ENCODE measurements around the gene CTNNA1.
"Not testable (repeated sequence)": the region's sequence is repeated elsewhere in the genome, so short reads cannot be mapped to it uniquely, and the experiment has no call there.

Gene CTNNA1

GRCh38 chr5:138911441-138911840 is 158.2 kb downstream of the CTNNA1 start:
- no peak for TF ChIP-seq CTCF (IDR thresholded peaks at IDR 0.05)
- intact Hi-C loops (cut with DNase I; ENCODE audit: low total_unique reads): no loop called here
- Histone ChIP-seq H3K9me3 (no peaks in the 10 kb centered on the region), H3K27me3 (no peaks in the 10 kb centered on the region), H3K36me3 (peaks cover 8 to 37% (median 29%) of the 10 kb centered on the region in 3 donors), H3K27ac (peak overlapping the region in 1 of 2 donors; percentile 11), H3K4me3 (no peak overlapping the region), H3K4me1 (peaks cover 0 to 31% (median 13%) of the 10 kb centered on the region in 4 donors)
- no peak for DNase-seq

DNA sequence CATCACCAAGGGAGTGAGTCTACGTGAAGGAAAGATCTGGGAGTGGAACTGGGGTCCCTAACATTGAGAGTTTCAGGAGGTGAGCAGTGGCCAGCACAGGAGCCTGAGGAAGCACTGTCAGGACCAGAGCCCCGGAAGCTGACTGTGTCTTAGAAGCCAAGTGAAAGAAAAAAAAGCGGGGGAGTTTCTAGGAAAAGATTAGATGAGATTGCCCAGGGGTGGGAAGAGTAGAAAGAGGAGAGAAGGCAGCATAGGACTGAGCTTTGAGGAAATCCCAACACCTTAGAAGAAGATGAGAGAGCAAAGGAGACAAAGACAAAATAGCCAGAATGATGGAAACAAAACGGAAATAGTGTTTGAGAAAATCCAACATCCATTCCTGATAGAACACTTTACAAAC is 158.9 kb downstream of the CTNNA1 start:
- H3K9me3 ChIP-seq: no peaks in the 10 kb centered on the region
- peaks cover 0 to 31% (median 13%) of the 10 kb centered on the region in 4 donors for H3K4me1 ChIP-seq
- no peak for DNase-seq
- TF ChIP-seq CTCF (IDR thresholded peaks at IDR 0.05): no peak
- no peak overlapping the region for H3K4me3 ChIP-seq
- H3K27ac ChIP-seq: no peak overlapping the region
- H3K27me3 ChIP-seq: no peaks in the 10 kb centered on the region
- H3K36me3 ChIP-seq: peaks cover 8 to 31% (median 24%) of the 10 kb centered on the region in 3 donors
- intact Hi-C loops (cut with DNase I; ENCODE audit: low total_unique reads): no loop called here

DNA sequence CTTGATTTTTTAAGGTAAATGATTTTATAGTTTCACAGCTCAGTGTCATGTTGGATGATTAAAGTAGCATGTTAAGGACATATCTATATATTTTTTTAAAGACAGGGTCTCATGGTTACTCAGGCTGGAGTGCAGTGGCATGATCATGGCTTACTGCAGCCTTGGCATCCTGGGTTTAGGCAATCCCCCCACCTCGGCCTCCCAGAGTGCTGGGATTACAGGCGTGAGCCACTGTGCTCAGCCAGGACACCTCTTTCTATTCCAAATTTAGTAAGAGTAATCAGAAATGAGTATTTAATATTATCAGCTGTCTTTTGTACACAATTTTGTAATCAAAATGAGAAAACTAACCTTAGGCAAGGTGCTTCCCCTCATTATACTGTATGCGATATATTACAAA is 160.5 kb downstream of the CTNNA1 start:
- DNase-seq: no peak
- H3K27me3 ChIP-seq: no peaks in the 10 kb centered on the region
- intact Hi-C loops (cut with DNase I; ENCODE audit: low total_unique reads): no loop called here
- no peak for TF ChIP-seq CTCF (IDR thresholded peaks at IDR 0.05)
- H3K9me3 ChIP-seq: no peaks in the 10 kb centered on the region
- H3K36me3 ChIP-seq: peaks cover 8 to 25% (median 17%) of the 10 kb centered on the region in 3 donors
- no peak overlapping the region for H3K4me3 ChIP-seq
- H3K27ac ChIP-seq: no peak overlapping the region
- H3K4me1 ChIP-seq: peaks cover 0 to 26% (median 12%) of the 10 kb centered on the region in 4 donors

DNA sequence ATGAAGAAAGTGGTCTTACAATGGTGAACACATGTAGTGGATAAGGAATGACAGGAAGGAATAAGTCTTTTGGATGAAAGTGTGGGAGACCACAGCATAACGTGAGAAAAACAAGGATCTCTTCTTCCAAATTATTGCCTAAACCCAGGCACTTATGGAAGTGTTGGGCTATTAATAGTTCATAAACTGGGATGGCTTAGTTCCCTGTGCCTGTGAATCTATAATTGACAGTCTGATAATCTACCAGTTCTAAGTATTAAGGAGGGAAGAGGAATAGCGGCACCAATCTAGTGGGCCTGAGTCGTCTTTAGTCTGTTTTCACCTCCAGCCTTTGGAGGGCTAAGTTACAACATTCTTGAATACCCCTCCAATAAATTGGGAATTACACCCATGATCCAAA is 161.1 kb downstream of the CTNNA1 start:
- Histone ChIP-seq H3K27me3 (no peaks in the 10 kb centered on the region), H3K4me3 (no peak overlapping the region), H3K27ac (no peak overlapping the region), H3K36me3 (peaks cover 8 to 26% (median 16%) of the 10 kb centered on the region in 3 donors), H3K9me3 (no peaks in the 10 kb centered on the region), H3K4me1 (peaks cover 0 to 26% (median 17%) of the 10 kb centered on the region in 4 donors)
- DNase-seq: no peak
- intact Hi-C loops (cut with DNase I; ENCODE audit: low total_unique reads): no loop called here
- no peak for TF ChIP-seq CTCF (IDR thresholded peaks at IDR 0.05)

DNA sequence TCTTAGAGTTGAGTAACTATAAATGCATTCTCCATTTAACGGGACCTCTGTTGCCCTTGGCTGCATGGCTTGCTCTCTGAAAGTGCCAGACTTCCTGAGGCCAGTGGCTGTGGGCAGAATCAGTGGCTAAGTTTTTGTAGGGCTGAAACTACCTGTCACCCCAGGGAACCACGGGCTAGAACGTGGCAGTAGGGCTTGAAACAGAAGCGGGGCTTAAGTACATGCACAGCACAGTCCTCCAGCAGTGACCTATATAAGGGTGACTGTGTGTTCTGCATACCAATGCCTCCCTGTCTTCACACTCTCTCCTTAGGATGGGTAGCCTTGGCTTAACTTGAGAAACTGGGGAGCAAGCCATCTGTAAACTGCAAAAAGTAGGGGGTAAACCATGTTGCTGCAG is 165.5 kb downstream of the CTNNA1 start:
- DNase-seq: no peak
- Histone ChIP-seq H3K9me3 (no peaks in the 10 kb centered on the region), H3K27ac (no peak overlapping the region), H3K36me3 (peaks cover 8 to 27% (median 18%) of the 10 kb centered on the region in 3 donors), H3K4me1 (peaks cover 0 to 43% (median 11%) of the 10 kb centered on the region in 4 donors), H3K27me3 (no peaks in the 10 kb centered on the region), H3K4me3 (no peak overlapping the region)
- intact Hi-C loops (cut with DNase I; ENCODE audit: low total_unique reads): no loop called here
- no peak for TF ChIP-seq CTCF (IDR thresholded peaks at IDR 0.05)

- no peak for TF ChIP-seq CTCF (IDR thresholded peaks at IDR 0.05)
- H3K4me3 ChIP-seq: no peak overlapping the region
- intact Hi-C loops (cut with DNase I; ENCODE audit: low total_unique reads): no loop called here
- DNase-seq: no peak
- H3K27me3 ChIP-seq: no peaks in the 10 kb centered on the region
- H3K4me1 ChIP-seq: peaks cover 0 to 46% (median 11%) of the 10 kb centered on the region in 4 donors
- no peak overlapping the region for H3K27ac ChIP-seq
- H3K36me3 ChIP-seq: peaks cover 14 to 40% (median 21%) of the 10 kb centered on the region in 3 donors
- no peaks in the 10 kb centered on the region for H3K9me3 ChIP-seq
Observed at GRCh38 chr5:138920181-138920580, 167.0 kb downstream of the CTNNA1 start.

DNA sequence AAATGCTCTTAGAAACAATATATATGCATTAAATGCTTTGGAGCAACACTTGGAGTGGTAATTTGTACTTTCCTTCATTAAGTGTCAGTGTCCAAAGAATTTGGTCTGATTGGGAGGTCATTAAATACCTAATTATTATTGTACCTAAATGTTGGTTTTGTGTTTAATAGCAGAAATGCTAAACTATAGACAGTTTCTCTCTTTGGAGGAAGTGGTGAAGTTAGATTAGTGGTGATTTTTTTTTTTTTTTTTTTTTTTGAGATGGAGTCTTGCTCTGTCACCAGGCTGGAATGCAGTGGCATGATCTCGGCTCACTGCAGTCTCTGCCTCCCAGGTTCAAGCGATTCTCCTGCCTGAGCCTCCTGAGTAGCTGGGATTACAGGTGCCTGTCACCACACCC is 168.1 kb downstream of the CTNNA1 start:
- intact Hi-C loops (cut with DNase I; ENCODE audit: low total_unique reads); H3K4me3 ChIP-seq; H3K9me3 ChIP-seq; DNase-seq; H3K27me3 ChIP-seq; H3K27ac ChIP-seq: not testable (repeated sequence)
- H3K4me1 ChIP-seq: peaks cover 0 to 48% (median 11%) of the 10 kb centered on the region in 4 donors
- peaks cover 20 to 46% (median 33%) of the 10 kb centered on the region in 3 donors for H3K36me3 ChIP-seq

All from tibial artery (tissue), 4 donors.